ENCODE measurements around the gene UNC45A. TPM values are rescaled to one million over a fixed set of nuclear protein-coding genes. Genes with fewer than 3 reads are reported as not detected.

UNC45A gene
- total and polyA plus RNA-seq, 7 donors: 28.8 to 63.5 (median 50.4) TPM

- no peak for TF ChIP-seq CTCF (IDR thresholded peaks at IDR 0.05)
- TF ChIP-seq EP300 (IDR thresholded peaks at IDR 0.05): no peak
- no peak for TF ChIP-seq POLR2A (IDR thresholded peaks at IDR 0.05)
- no peak for TF ChIP-seq POLR2AphosphoS5 (IDR thresholded peaks at IDR 0.05)
- Histone ChIP-seq H3K4me1 (peaks cover 0 to 11% (median 7%) of the 10 kb centered on the region in 4 donors), H3K27ac (peak overlapping the region; percentile 82 to 92 (median 87)), H3K36me3 (peaks cover 6 to 12% (median 8%) of the 10 kb centered on the region in 4 donors), H3K9me3 (no peaks in the 10 kb centered on the region), H3K27me3 (no peaks in the 10 kb centered on the region), H3K4me3 (peak overlapping the region; percentile 59 to 96 (median 80))
- intact Hi-C loops (cut with DNase I): loop anchor here (2.0 kb wide), 3 partner anchors 29 to 91 kb away; partner anchors contain the start of genes MAN2A2 and VPS33B
- 0% methylated on average over 50 of the region's 50 CpGs for WGBS, 2 donors
- DNase-seq: no peak
Measured at GRCh38 chr15:90994059-90994416, 59.0 kb downstream of the UNC45A start.

- peaks cover 11 to 18% (median 13%) of the 10 kb centered on the region in 4 donors for H3K36me3 ChIP-seq
- peak; percentile 99 for DNase-seq
- H3K4me3 ChIP-seq: peak within 1 kb of the TSS; percentile 59 to 96 (median 80)
- intact Hi-C loops (cut with DNase I): loop anchor here (2.0 kb wide), 3 partner anchors 28 to 92 kb away; partner anchors contain the start of genes MAN2A2 and VPS33B
- TF ChIP-seq POLR2A (IDR thresholded peaks at IDR 0.05): peak in 1 of 2 donors; percentile 39
- TF ChIP-seq CTCF (IDR thresholded peaks at IDR 0.05): no peak
- peak; percentile 75 to 92 (median 84) for TF ChIP-seq POLR2AphosphoS5 (IDR thresholded peaks at IDR 0.05)
- WGBS, 2 donors: 0% methylated on average over 75 of the region's 75 CpGs
- H3K4me1 ChIP-seq: peaks cover 0 to 11% (median 7%) of the 10 kb centered on the region in 4 donors
- H3K27me3 ChIP-seq: no peaks in the 10 kb centered on the region
- peak within 1 kb of the TSS; percentile 82 to 92 (median 87) for H3K27ac ChIP-seq
- H3K9me3 ChIP-seq: no peaks in the 10 kb centered on the region
Measured at GRCh38 chr15:90994417-90995311, 59.6 kb downstream of the UNC45A start, which contains the start of gene PRC1. PRC1 (minus strand) TSS chr15:90994535; CDS start chr15:90994417, 118 bp downstream.

- Histone ChIP-seq H3K4me1 (peaks cover 0 to 5% (median 3%) of the 10 kb centered on the region in 4 donors), H3K9me3 (no peaks in the 10 kb centered on the region), H3K27me3 (no peaks in the 10 kb centered on the region), H3K4me3 (no peak overlapping the region), H3K36me3 (peaks cover 16 to 57% (median 31%) of the 10 kb centered on the region in 4 donors), H3K27ac (no peak overlapping the region)
- WGBS, 2 donors: 86 to 93% methylated on average over 8 of the region's 8 CpGs
- TF ChIP-seq POLR2AphosphoS5 (IDR thresholded peaks at IDR 0.05) (no peak), EP300 (IDR thresholded peaks at IDR 0.05) (no peak), CTCF (IDR thresholded peaks at IDR 0.05) (no peak)
- intact Hi-C loops (cut with DNase I): no loop called here
- no peak for DNase-seq
Measured at GRCh38 chr15:90998737-90999136, 63.7 kb downstream of the UNC45A start.

GRCh38 chr15:91001209-91001608, 66.1 kb downstream of the UNC45A start:
- H3K9me3 ChIP-seq: no peaks in the 10 kb centered on the region
- TF ChIP-seq POLR2AphosphoS5 (IDR thresholded peaks at IDR 0.05) (no peak), EP300 (IDR thresholded peaks at IDR 0.05) (no peak), POLR2A (IDR thresholded peaks at IDR 0.05) (no peak), CTCF (IDR thresholded peaks at IDR 0.05) (no peak)
- no peak for DNase-seq
- no peaks in the 10 kb centered on the region for H3K27me3 ChIP-seq
- intact Hi-C loops (cut with DNase I): no loop called here
- peaks cover 23 to 82% (median 46%) of the 10 kb centered on the region in 4 donors for H3K36me3 ChIP-seq
- no peaks in the 10 kb centered on the region for H3K4me1 ChIP-seq
- no peak overlapping the region for H3K27ac ChIP-seq
- 95 to 97% methylated on average over 3 of the region's 3 CpGs for WGBS, 2 donors
- no peak overlapping the region for H3K4me3 ChIP-seq

Small RNAs within 50 kb of the gene (small RNA-seq; reads per million reads assigned to genes)
- gene RF00019: 0 reads per million in 3 donors

Other genes with a start within 250 kb of the UNC45A start
- under 1 TPM in 3 of 4 donors, not detected in 1; 0.54 to 0.99 (median 0.71) TPM for gene BLM, start 217.9 kb upstream of the UNC45A start, total RNA-seq
- 1 to 10 TPM in 2 of 3 donors, under 1 TPM in 1; 0.60 to 6.2 (median 3.0) TPM for gene BLM, start 217.9 kb upstream of the UNC45A start, polyA plus RNA-seq
- 10 to 100 TPM; 21.0 to 35.0 (median 24.3) TPM for gene FURIN, start 66.7 kb upstream of the UNC45A start, total RNA-seq
- 10 to 100 TPM; 23.4 to 69.2 (median 30.1) TPM for gene FURIN, start 66.7 kb upstream of the UNC45A start, polyA plus RNA-seq
- gene FES, start 50.8 kb upstream of the UNC45A start, total RNA-seq: 10 to 100 TPM; 28.0 to 35.5 (median 30.4) TPM
- gene FES, start 50.8 kb upstream of the UNC45A start, polyA plus RNA-seq: 10 to 100 TPM in 1 of 3 donors, 1 to 10 TPM in 2; 4.9 to 17.6 (median 7.2) TPM
- 10 to 100 TPM; 27.2 to 57.6 (median 38.4) TPM for gene MAN2A2, start 32.0 kb upstream of the UNC45A start, total RNA-seq
- 10 to 100 TPM in 1 of 3 donors, 1 to 10 TPM in 2; 3.7 to 31.0 (median 4.8) TPM for gene MAN2A2, start 32.0 kb upstream of the UNC45A start, polyA plus RNA-seq
- 10 to 100 TPM in 1 of 4 donors, 1 to 10 TPM in 3; 5.2 to 10.7 (median 7.0) TPM for gene HDDC3, start 2.7 kb upstream of the UNC45A start, total RNA-seq
- 10 to 100 TPM; 19.1 to 27.0 (median 24.0) TPM for gene HDDC3, start 2.7 kb upstream of the UNC45A start, polyA plus RNA-seq
- 1 to 10 TPM; 5.2 to 8.0 (median 6.7) TPM for gene RCCD1, start 19.6 kb downstream of the UNC45A start, total RNA-seq
- gene RCCD1, start 19.6 kb downstream of the UNC45A start, polyA plus RNA-seq: 10 to 100 TPM in 1 of 3 donors, 1 to 10 TPM in 2; 4.2 to 11.8 (median 6.7) TPM
- gene PRC1, start 59.2 kb downstream of the UNC45A start, total RNA-seq: 10 to 100 TPM in 1 of 4 donors, 1 to 10 TPM in 3; 1.8 to 13.8 (median 6.4) TPM
- gene PRC1, start 59.2 kb downstream of the UNC45A start, polyA plus RNA-seq: 10 to 100 TPM in 2 of 3 donors, 1 to 10 TPM in 1; 4.8 to 44.2 (median 12.3) TPM
- 1 to 10 TPM; 6.6 to 9.3 (median 7.6) TPM for gene VPS33B, start 87.3 kb downstream of the UNC45A start, total RNA-seq
- 10 to 100 TPM in 2 of 3 donors, 1 to 10 TPM in 1; 7.4 to 13.4 (median 13.2) TPM for gene VPS33B, start 87.3 kb downstream of the UNC45A start, polyA plus RNA-seq
- 1 to 10 TPM; 2.5 to 5.0 (median 3.6) TPM for gene SV2B, start 165.0 kb downstream of the UNC45A start, total RNA-seq
- 1 to 10 TPM in 1 of 3 donors, not detected in 2; 2.0 TPM for gene SV2B, start 165.0 kb downstream of the UNC45A start, polyA plus RNA-seq